Naive B cell (primary cell): Measurements from ENCODE around the gene RAPH1. TPM values are rescaled to one million over a fixed set of nuclear protein-coding genes. Genes with fewer than 3 reads are reported as not detected.

Experiments used
- ATAC-seq, 2 donors: fragments of 150-1000 bp; cut with Tn5 transposase; 2 replicates each; pipeline ENCODE4 v1.10.0; 2021; ENCODE audit warnings: low read depth in 2 of 2, mild to moderate bottlenecking in 2 of 2, moderate library complexity in 2 of 2
- DNase-seq: peaks from one replicate; pipeline ENCODE4 v3.0.0; 2022
- H3K27ac Mint-ChIP-seq, 6 donors: one replicate each; pipeline ENCODE4 v1.8.0; 2020 to 2022; ENCODE audit warnings: mild to moderate bottlenecking in 6 of 6, mixed read lengths in 6 of 6, moderate library complexity in 5 of 6, inconsistent platforms in 2 of 6
- H3K27me3 Mint-ChIP-seq, 3 donors: one replicate each; pipeline ENCODE4 v1.8.0; 2021 to 2022; ENCODE audit warnings: mixed read lengths in 3 of 3, mild to moderate bottlenecking in 1 of 3
- H3K36me3 Mint-ChIP-seq, 2 donors: one replicate each; pipeline ENCODE4 v1.8.0; 2020 to 2022; ENCODE audit warnings: mixed read lengths in 2 of 2, inconsistent platforms in 1 of 2, mild to moderate bottlenecking in 1 of 2
- H3K4me1 Mint-ChIP-seq, 3 donors: one replicate each; pipeline ENCODE4 v1.8.0; 2020 to 2022; ENCODE audit warnings: mixed read lengths in 3 of 3, inconsistent platforms in 1 of 3, mild to moderate bottlenecking in 1 of 3, moderate library complexity in 1 of 3
- H3K4me3 Mint-ChIP-seq, 8 donors: one replicate each; pipeline ENCODE4 v1.8.0; 2020 to 2022; ENCODE audit warnings: mild to moderate bottlenecking in 8 of 8, mixed read lengths in 8 of 8, moderate library complexity in 8 of 8, inconsistent platforms in 2 of 8
- H3K9me3 Mint-ChIP-seq, 7 donors: one replicate each; pipeline ENCODE4 v1.8.0; 2020 to 2022; ENCODE audit warnings: mixed read lengths in 7 of 7, mild to moderate bottlenecking in 5 of 7, inconsistent platforms in 2 of 7, moderate library complexity in 1 of 7
- polyA plus RNA-seq, 6 donors: library from polyadenylated mRNA; unstranded; fragments of 300-500 nt; fragmentation: Illumina TruSeq; gene quantifications; one replicate each; pipeline ENCODE4 v1.2.3, GENCODE V29; 2021; ENCODE audit warnings: low read depth in 6 of 6

Gene RAPH1
- polyA plus RNA-seq, 6 donors from 2014 or later = not detected

DNA sequence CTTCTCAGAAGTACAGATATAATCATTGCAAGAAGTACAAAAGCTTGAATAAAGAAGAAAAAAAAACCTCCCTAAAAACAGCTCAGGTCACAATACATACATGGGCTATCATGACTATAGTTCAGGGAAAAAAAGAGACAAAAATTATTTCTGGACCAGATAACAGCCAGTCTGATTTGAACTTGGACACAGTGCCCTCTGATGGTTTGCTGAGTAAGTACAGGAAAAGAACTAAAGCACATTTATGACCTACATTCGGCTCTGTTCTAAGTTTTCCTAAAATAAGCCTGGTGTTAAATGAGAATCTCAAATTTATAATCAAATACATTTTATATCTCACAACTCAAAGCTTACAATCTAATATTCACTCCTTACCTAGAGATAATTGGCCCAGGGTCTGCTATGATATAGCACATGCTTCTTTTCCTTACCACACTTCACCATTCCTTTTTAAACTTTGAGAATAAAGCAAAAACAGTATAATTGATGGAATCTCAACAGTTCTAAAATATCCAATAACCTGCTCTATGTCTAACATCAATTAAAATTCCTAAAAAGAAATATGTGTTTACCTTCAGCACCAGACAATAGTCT is 81.1 kb downstream of the RAPH1 start:
- Mint-ChIP-seq H3K4me3 (no peak overlapping the region), H3K9me3 (no peaks in the 10 kb centered on the region), H3K27me3 (no peaks in the 10 kb centered on the region), H3K4me1 (no peaks in the 10 kb centered on the region), H3K36me3 (no peaks in the 10 kb centered on the region), H3K27ac (no peak overlapping the region)
- ATAC-seq (no peak), DNase-seq (peak; percentile 9)

DNA sequence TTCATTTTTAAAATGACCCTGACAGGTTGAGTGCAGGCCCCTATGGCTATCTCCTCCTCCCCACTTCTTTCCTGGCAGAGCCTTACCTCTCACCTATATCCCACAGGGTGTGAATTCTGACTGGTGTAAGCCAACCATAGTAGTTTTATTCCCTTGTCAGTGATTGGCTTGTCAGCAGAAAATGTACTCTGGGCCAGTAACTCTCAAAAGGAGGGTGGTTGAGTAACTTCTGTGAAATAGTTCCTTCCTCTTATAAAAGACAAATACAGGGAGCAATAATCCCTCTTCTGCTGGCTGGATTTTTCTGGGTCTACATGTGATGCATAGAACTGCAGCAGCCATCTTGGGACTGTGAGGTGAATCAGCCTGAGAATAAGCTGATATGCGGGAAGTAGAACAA is 83.4 kb downstream of the RAPH1 start:
- Mint-ChIP-seq H3K9me3 (no peaks in the 10 kb centered on the region), H3K4me1 (no peaks in the 10 kb centered on the region), H3K36me3 (no peaks in the 10 kb centered on the region), H3K27me3 (no peaks in the 10 kb centered on the region), H3K4me3 (no peak overlapping the region), H3K27ac (peak overlapping the region in 1 of 6 donors; percentile 17)
- ATAC-seq (no peak), DNase-seq (no peak)

DNA sequence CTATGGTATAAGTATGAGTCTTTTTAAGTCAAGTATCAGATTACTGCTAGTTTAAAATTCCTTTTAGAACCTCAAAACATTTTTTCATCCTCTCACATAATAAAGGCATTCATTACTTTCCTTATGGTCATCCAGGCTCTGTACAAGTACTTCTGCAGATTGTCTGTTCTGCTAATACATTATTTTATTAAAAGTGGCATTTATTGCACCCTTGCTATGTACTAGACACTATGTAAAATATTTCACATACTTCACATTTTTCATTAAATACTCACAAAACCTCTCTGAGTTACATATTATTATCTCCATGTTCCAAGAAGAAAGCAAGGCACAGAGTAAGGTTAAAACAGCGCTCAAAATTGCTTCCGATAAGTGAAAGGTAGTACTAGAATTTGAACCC is 84.1 kb downstream of the RAPH1 start:
- Mint-ChIP-seq H3K27me3 (no peaks in the 10 kb centered on the region), H3K27ac (no peak overlapping the region), H3K4me3 (no peak overlapping the region), H3K36me3 (no peaks in the 10 kb centered on the region), H3K9me3 (no peaks in the 10 kb centered on the region), H3K4me1 (no peaks in the 10 kb centered on the region)
- ATAC-seq (no peak), DNase-seq (no peak)

DNA sequence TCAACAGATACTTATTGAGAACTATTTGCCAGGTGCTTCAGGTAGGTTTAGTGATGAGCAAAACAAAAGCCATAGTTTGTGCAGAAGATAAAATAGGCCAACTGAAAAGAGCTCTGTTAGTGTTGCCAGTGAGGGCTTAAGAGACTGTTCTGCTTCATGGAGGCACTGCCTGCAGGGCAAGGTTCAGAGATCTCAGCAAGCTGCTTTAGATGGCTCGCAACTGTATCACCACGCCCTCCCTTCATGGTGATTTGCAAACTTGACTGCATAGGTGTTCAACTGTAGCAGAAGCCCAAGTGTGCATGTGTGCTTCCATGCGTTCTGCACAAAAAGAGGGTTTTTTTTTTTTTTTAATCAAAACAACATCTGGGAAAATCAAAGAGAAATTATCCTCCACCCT is 84.5 kb downstream of the RAPH1 start:
- Mint-ChIP-seq H3K27ac (no peak overlapping the region), H3K27me3 (no peaks in the 10 kb centered on the region), H3K36me3 (no peaks in the 10 kb centered on the region), H3K9me3 (no peaks in the 10 kb centered on the region), H3K4me1 (no peaks in the 10 kb centered on the region), H3K4me3 (no peak overlapping the region)
- DNase-seq = no peak
- no peak for ATAC-seq

DNA sequence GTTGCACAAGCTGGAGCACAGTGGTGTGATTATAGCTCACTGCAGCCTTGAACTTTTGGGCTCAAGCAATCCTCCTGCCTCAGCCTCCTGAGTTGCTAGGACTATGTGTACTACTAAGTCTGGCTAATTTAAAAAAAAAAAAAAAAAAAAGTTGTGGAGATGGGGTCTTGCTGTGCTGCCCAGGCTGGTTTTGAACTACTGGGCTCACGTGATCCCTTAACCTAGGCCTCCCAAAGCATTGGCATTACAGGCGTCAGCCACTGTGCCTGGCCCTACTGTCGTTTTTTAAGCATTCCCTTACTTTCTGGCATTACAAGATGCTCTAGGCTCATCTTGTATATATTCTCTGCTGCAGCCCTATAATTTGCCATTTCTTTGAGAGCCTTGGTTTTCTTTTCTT is 88.3 kb downstream of the RAPH1 start:
- Mint-ChIP-seq H3K4me1 (no peaks in the 10 kb centered on the region), H3K27ac (no peak overlapping the region), H3K27me3 (no peaks in the 10 kb centered on the region), H3K9me3 (no peaks in the 10 kb centered on the region), H3K36me3 (no peaks in the 10 kb centered on the region), H3K4me3 (no peak overlapping the region)
- no peak for DNase-seq
- ATAC-seq = no peak

DNA sequence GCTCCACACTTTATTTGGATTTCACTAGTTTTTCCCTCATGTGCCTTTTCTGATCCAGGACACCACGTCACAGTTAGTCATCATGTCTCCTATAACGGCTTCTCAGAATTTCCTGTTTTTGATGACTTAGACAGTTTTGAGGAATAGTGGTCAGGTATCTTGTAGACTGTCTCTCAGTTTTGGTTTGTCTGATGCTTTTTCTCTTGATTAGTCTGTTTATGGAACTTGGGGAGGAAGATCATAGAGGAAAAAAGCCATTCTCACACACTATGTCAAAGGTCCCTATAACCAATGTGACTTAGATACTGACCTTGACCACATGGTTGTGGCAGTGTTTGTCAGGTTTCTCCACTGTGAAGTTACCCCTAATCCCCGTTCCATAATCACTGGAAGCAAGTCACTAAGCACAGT is 89.0 kb downstream of the RAPH1 start:
- Mint-ChIP-seq H3K27me3 (no peaks in the 10 kb centered on the region), H3K9me3 (no peaks in the 10 kb centered on the region), H3K4me1 (no peaks in the 10 kb centered on the region), H3K36me3 (no peaks in the 10 kb centered on the region), H3K4me3 (no peak overlapping the region), H3K27ac (no peak overlapping the region)
- DNase-seq = no peak
- ATAC-seq = no peak

DNA sequence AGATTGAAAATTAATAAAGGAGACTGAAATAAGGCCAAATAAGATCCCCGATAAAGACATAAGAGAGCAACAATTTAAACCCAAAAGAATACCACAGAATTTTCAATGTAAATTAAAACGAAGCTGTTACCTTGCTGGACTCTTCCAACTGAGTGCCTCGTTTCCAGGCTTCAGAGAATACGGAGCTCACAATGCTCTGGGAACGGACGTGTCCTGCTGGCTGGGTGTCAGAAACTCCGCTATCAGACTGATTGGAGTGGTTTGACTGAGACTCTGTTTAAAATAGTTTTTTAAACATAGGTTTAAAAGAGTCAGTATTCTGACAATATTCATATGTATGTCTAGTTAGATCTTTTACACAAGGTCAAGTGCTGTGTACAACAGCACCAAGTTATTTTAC is 90.4 kb downstream of the RAPH1 start:
- ATAC-seq (no peak), DNase-seq (no peak)
- no peak overlapping the region for H3K27ac Mint-ChIP-seq
- no peak overlapping the region for H3K4me3 Mint-ChIP-seq
- no peaks in the 10 kb centered on the region for H3K36me3 Mint-ChIP-seq
- no peaks in the 10 kb centered on the region for H3K4me1 Mint-ChIP-seq
- H3K9me3 Mint-ChIP-seq = no peaks in the 10 kb centered on the region
- peaks cover 0 to 6% (median 0%) of the 10 kb centered on the region in 3 donors for H3K27me3 Mint-ChIP-seq

DNA sequence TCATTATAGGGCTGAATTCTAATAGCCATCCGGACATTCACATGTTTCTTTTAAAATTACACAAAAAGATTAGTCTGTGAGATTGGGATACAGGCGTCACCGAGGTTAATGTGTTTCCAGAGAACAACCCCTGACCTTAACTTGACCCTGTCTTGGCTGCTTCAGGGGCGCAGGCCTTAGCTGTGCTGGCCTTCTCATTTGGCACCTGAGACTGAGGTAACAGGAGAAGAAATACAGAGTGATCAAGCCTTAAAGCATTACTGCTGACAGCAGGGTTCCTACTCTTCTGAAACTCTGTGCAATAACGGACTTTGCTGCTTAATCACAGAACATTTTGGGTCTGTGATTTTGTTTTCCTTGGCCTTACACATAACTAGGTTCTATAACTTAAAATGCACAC is 92.6 kb downstream of the RAPH1 start:
- H3K9me3 Mint-ChIP-seq = no peaks in the 10 kb centered on the region
- DNase-seq (no peak), ATAC-seq (no peak)
- peaks cover 0 to 12% (median 0%) of the 10 kb centered on the region in 3 donors for H3K27me3 Mint-ChIP-seq
- no peak overlapping the region for H3K4me3 Mint-ChIP-seq
- no peak overlapping the region for H3K27ac Mint-ChIP-seq
- no peaks in the 10 kb centered on the region for H3K4me1 Mint-ChIP-seq
- H3K36me3 Mint-ChIP-seq = no peaks in the 10 kb centered on the region

DNA sequence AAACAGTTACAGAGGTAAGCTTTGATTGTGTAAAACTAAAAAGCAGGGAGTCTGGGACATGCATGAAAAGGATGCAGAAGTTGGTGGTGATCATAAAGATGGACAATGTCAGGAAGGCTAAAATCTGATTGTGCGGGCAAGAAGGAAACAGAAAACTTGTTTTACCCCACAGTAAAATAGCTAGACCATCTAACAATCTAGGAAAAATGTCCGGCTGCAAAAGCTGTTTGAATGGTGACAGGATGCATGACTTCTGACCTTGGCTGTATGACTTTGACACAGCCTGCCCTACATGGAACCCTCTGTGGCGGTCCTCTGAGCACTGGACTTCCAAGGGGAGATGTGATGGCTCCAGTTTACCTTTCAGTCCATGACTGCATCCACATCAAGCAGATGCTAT is 93.6 kb downstream of the RAPH1 start:
- Mint-ChIP-seq H3K27me3 (peaks cover 0 to 12% (median 0%) of the 10 kb centered on the region in 3 donors), H3K36me3 (no peaks in the 10 kb centered on the region), H3K27ac (no peak overlapping the region), H3K4me1 (no peaks in the 10 kb centered on the region), H3K4me3 (no peak overlapping the region), H3K9me3 (no peaks in the 10 kb centered on the region)
- DNase-seq (no peak), ATAC-seq (no peak)

DNA sequence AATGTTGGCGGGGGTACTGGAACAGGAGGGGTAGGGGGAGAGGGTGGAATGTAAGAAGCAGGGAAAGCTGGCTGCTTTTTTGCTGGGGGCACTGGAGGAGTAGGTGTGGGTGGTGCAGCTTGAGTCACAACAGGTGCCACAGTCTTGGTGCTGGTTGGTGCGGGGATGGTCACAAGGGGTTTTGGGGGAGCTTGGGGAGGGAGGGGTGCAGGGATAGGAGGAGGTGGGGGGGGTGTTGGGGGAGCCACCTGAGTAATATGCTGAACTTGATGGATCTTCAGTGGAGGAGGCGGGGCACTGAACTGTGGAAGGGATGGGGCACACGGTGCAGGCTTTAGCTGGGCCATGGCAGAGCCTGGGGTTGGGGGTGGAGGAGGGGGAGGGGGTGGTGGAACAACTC is 94.4 kb downstream of the RAPH1 start:
- H3K4me3 Mint-ChIP-seq = no peak overlapping the region
- no peaks in the 10 kb centered on the region for H3K9me3 Mint-ChIP-seq
- H3K36me3 Mint-ChIP-seq = no peaks in the 10 kb centered on the region
- no peaks in the 10 kb centered on the region for H3K4me1 Mint-ChIP-seq
- no peak for ATAC-seq
- peaks cover 0 to 12% (median 0%) of the 10 kb centered on the region in 3 donors for H3K27me3 Mint-ChIP-seq
- no peak overlapping the region for H3K27ac Mint-ChIP-seq
- DNase-seq = no peak

DNA sequence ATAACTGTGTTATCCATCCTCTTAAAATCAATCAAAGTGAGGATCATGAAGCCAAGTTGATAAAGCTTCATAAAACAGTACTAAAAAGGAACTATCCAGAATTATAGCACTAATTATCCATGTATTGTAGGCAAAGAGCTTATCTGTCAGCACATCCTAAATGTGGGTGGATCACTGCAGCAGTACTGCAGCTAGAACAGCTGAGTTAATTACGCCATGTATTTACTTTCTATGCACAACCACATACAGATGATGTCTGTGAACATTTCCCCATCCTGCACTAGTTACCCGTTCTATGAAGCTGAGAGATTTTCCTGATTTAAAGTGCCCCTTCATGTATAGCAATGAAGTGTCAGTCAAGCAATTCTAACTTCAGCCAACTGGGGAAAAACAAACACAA is 96.6 kb downstream of the RAPH1 start:
- Mint-ChIP-seq H3K9me3 (no peaks in the 10 kb centered on the region), H3K36me3 (no peaks in the 10 kb centered on the region), H3K27me3 (peaks cover 0 to 12% (median 0%) of the 10 kb centered on the region in 3 donors), H3K4me1 (no peaks in the 10 kb centered on the region), H3K4me3 (no peak overlapping the region), H3K27ac (no peak overlapping the region)
- ATAC-seq = no peak
- DNase-seq = no peak

DNA sequence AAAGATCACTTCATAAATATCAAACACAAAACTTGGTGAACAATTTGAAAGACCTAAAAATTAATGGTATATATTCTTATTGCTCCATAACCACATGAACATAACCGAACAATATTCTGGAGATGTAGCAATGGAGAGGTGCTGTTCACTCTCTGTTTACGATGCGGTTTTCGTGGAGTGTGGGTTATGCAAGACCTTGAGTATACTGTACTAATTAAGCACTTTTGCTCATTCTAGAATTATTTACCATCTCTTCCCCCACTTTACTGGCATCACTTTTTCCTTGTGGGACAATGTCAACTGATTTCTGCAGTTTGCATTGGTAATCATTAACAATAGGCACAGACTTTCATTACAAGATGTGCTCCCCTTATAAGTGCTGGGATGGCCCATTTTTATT is 97.6 kb downstream of the RAPH1 start:
- ATAC-seq = no peak
- H3K27me3 Mint-ChIP-seq = peaks cover 0 to 12% (median 0%) of the 10 kb centered on the region in 3 donors

DNA sequence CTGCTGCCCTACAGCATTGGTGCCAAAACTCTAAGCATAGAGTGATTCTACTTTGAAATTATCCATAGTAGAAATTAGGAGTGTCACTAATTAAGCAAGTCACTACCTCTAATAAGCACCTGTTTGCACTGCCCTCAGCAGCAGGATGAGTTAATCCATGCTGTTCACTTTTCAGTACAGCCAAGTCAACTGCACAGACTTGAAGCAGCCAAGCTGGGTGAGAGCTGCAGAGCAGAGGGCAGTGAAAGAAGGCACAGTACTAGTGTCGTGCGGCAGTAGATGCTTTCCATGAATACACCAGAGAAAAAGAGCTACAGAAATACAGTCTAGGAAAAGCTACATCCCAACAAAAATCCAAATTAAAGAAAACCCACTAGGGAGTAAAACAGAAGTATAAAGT is 98.6 kb downstream of the RAPH1 start:
- H3K27ac Mint-ChIP-seq = peak overlapping the region in 1 of 6 donors; percentile 7
- DNase-seq (no peak), ATAC-seq (no peak)
- peaks cover 0 to 12% (median 0%) of the 10 kb centered on the region in 3 donors for H3K27me3 Mint-ChIP-seq
- no peaks in the 10 kb centered on the region for H3K36me3 Mint-ChIP-seq
- no peaks in the 10 kb centered on the region for H3K9me3 Mint-ChIP-seq
- no peaks in the 10 kb centered on the region for H3K4me1 Mint-ChIP-seq
- no peak overlapping the region for H3K4me3 Mint-ChIP-seq

More for the DNA sequence above, 97.6 kb downstream of the RAPH1 start:
- no peaks in the 10 kb centered on the region for H3K36me3 Mint-ChIP-seq
- no peaks in the 10 kb centered on the region for H3K4me1 Mint-ChIP-seq
- H3K27ac Mint-ChIP-seq = no peak overlapping the region
- DNase-seq = no peak
- no peak overlapping the region for H3K4me3 Mint-ChIP-seq
- H3K9me3 Mint-ChIP-seq = no peaks in the 10 kb centered on the region

DNA sequence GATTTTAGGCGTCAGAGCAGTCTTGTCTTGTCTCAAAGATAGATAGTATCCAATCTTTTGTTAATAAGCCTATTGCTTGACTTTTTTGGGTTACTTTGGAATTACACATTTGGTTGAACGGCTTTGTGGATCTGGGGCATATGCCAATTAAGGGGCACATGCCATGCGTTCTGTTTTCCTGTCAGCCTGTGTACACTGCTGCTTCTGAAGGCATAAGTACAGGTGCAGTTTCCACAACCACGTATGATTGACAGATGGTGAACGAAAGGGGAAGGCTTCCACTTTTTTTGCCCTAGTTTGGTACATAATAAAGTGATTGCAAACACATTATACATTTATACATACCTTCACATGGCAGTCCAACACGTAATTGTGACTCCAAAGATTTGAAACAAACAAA is 102.3 kb downstream of the RAPH1 start:
- no peak overlapping the region for H3K27ac Mint-ChIP-seq
- H3K27me3 Mint-ChIP-seq = no peaks in the 10 kb centered on the region
- DNase-seq (no peak), ATAC-seq (no peak)
- H3K36me3 Mint-ChIP-seq = peaks cover 0 to 7% of the 10 kb centered on the region in 2 donors
- no peaks in the 10 kb centered on the region for H3K9me3 Mint-ChIP-seq
- no peak overlapping the region for H3K4me3 Mint-ChIP-seq
- no peaks in the 10 kb centered on the region for H3K4me1 Mint-ChIP-seq
